Trophoblast cell (in vitro differentiated cells and primary cell): ENCODE results near the gene RUSF1. TPM values are rescaled to one million over a fixed set of nuclear protein-coding genes. Genes with fewer than 3 reads are reported as not detected.
"Not testable (repeated sequence)": the region's sequence is repeated elsewhere in the genome, so short reads cannot be mapped to it uniquely, and the experiment has no call there.

Experiments used
- DNase-seq, 2 donors: peaks; one replicate each; pipeline ENCODE4 v3.0.0-alpha.2; 2016
- H2AFZ ChIP-seq: 2 replicates; pipeline ENCODE4 v1.6.1; 2013; ENCODE audit warnings: low read length, moderate library complexity, mild to moderate bottlenecking; ENCODE audit not compliant: insufficient read depth, poor library complexity
- H2AK5ac ChIP-seq: 2 replicates; pipeline ENCODE4 v1.6.1; 2013; ENCODE audit warnings: mild to moderate bottlenecking, low read length
- H2BK120ac ChIP-seq: 2 replicates; pipeline ENCODE4 v1.6.1; 2013; ENCODE audit warnings: low read length, mild to moderate bottlenecking, moderate library complexity; ENCODE audit not compliant: insufficient read depth, poor library complexity
- H2BK12ac ChIP-seq: 2 replicates; pipeline ENCODE4 v1.6.1; 2013; ENCODE audit warnings: mild to moderate bottlenecking, low read length, moderate library complexity
- H2BK5ac ChIP-seq: 2 replicates; pipeline ENCODE4 v1.6.1; 2013; ENCODE audit warnings: low read length, low read depth, moderate library complexity, mild to moderate bottlenecking; ENCODE audit not compliant: poor library complexity
- H3K14ac ChIP-seq: 2 replicates; pipeline ENCODE4 v1.6.1; 2013; ENCODE audit warnings: mild to moderate bottlenecking, low read length
- H3K18ac ChIP-seq: 2 replicates; pipeline ENCODE4 v1.6.1; 2013; ENCODE audit warnings: mild to moderate bottlenecking, low read length
- H3K23ac ChIP-seq: 2 replicates; pipeline ENCODE4 v1.6.1; 2013; ENCODE audit warnings: low read length
- H3K27ac ChIP-seq: 2 replicates; pipeline ENCODE4 v1.5.1; 2013; ENCODE audit warnings: low read depth, mild to moderate bottlenecking, inconsistent platforms, low read length, moderate library complexity
- H3K27me3 ChIP-seq: 2 replicates; pipeline ENCODE4 v1.6.1; 2013; ENCODE audit warnings: inconsistent platforms, mild to moderate bottlenecking, low read length, moderate library complexity; ENCODE audit not compliant: insufficient read depth
- H3K36me3 ChIP-seq, 2 experiments: 1 replicate in 1 of 2; 2 replicates in 1 of 2; pipeline ENCODE4 v1.6.1; 2013; ENCODE audit warnings: low read length in 2 of 2, mild to moderate bottlenecking in 2 of 2, moderate library complexity in 1 of 2; ENCODE audit not compliant: insufficient read depth in 2 of 2, control insufficient read depth in 1 of 2
- H3K4ac ChIP-seq: 2 replicates; pipeline ENCODE4 v1.6.1; 2013; ENCODE audit warnings: low read depth, mild to moderate bottlenecking, low read length, moderate library complexity
- H3K4me1 ChIP-seq, 2 experiments: 1 replicate in 1 of 2; 2 replicates in 1 of 2; pipeline ENCODE4 v1.6.1; 2013; ENCODE audit warnings: low read length in 2 of 2, mild to moderate bottlenecking in 2 of 2, moderate library complexity in 1 of 2; ENCODE audit not compliant: insufficient read depth in 2 of 2, control insufficient read depth in 1 of 2
- H3K4me2 ChIP-seq: 2 replicates; pipeline ENCODE4 v1.6.1; 2013; ENCODE audit warnings: inconsistent platforms, mild to moderate bottlenecking, low read length, moderate library complexity
- H3K4me3 ChIP-seq: 2 replicates; pipeline ENCODE4 v1.5.1; 2013; ENCODE audit warnings: mild to moderate bottlenecking, low read depth, low read length, inconsistent platforms
- H3K79me1 ChIP-seq: one replicate; pipeline ENCODE4 v1.6.1; 2013; ENCODE audit warnings: low read length
- H3K79me2 ChIP-seq: 2 replicates; pipeline ENCODE4 v1.6.1; 2013; ENCODE audit warnings: low read length, mild to moderate bottlenecking; ENCODE audit not compliant: control insufficient read depth, insufficient read depth, poor library complexity
- H3K9ac ChIP-seq: 2 replicates; pipeline ENCODE4 v1.6.1; 2013; ENCODE audit warnings: mild to moderate bottlenecking, low read length
- H3K9me3 ChIP-seq: 2 replicates; pipeline ENCODE4 v1.6.1; 2013; ENCODE audit warnings: low read depth, mild to moderate bottlenecking, control low read depth, inconsistent platforms, low read length; ENCODE audit not compliant: insufficient read depth
- H4K12ac ChIP-seq: 2 replicates; pipeline ENCODE4 v1.6.1; 2013; ENCODE audit warnings: low read depth, mild to moderate bottlenecking, low read length, moderate library complexity
- H4K8ac ChIP-seq: 2 replicates; pipeline ENCODE4 v1.6.1; 2013; ENCODE audit warnings: low read depth, mild to moderate bottlenecking, low read length, moderate library complexity
- H4K91ac ChIP-seq: one replicate; pipeline ENCODE4 v1.6.1; 2013; ENCODE audit warnings: low read depth, mild to moderate bottlenecking, low read length, moderate library complexity
- whole genome bisulfite sequencing: extraction: QIAGEN DNeasy Blood & Tissue Kit; methylation state at CpG from one replicate; pipeline ENCODE4 v1.1.7; 2013; ENCODE audit warnings: missing lambda C conversion rate; ENCODE audit not compliant: insufficient read length, insufficient coverage; ENCODE audit errors: extremely low coverage; 5-methylcytosine and 5-hydroxymethylcytosine counted together
- polyA plus RNA-seq: library from polyadenylated mRNA; stranded (reverse); fragments of 200-250 nt; gene quantifications from 2 replicates; pipeline ENCODE4 v1.2.3, GENCODE V29; 2013

Gene RUSF1
- polyA plus RNA-seq, result 34.5 and 35.2 TPM in 2 replicates

GRCh38 chr16:31507929-31508705 lies at the start of gene RUSF1:
RUSF1 (minus strand) TSS chr16:31508391; CDS start chr16:31508373, 18 bp downstream.
- WGBS, result no CpG with 5 or more reads among the region's 65 CpGs
- Histone ChIP-seq H3K4ac (peak within 1 kb of the TSS; percentile 90), H3K4me3 (peak within 1 kb of the TSS; percentile 94), H3K4me2 (peak within 1 kb of the TSS; percentile 66), H3K23ac (no peak within 1 kb of the TSS), H2AFZ (peak within 1 kb of the TSS; percentile 87), H2BK120ac (peak within 1 kb of the TSS; percentile 81), H3K36me3 (no peaks in the 10 kb centered on the region), H3K9ac (peak within 1 kb of the TSS; percentile 92), H3K79me2 (peaks cover 11% of the 10 kb centered on the region), H2BK12ac (peak within 1 kb of the TSS; percentile 0), H3K9me3 (no peaks in the 10 kb centered on the region), H3K14ac (peak within 1 kb of the TSS; percentile 99), H4K91ac (peak within 1 kb of the TSS; percentile 97), H4K8ac (peak within 1 kb of the TSS; percentile 99), H3K27me3 (no peaks in the 10 kb centered on the region), H3K27ac (peak within 1 kb of the TSS; percentile 91), H3K79me1 (peaks cover 10% of the 10 kb centered on the region), H2BK5ac (peak within 1 kb of the TSS; percentile 97), H4K12ac (peak within 1 kb of the TSS; percentile 99), H2AK5ac (peak within 1 kb of the TSS; percentile 62), H3K18ac (peak within 1 kb of the TSS; percentile 81), H3K4me1 (peaks cover 3 to 8% of the 10 kb centered on the region in 2 experiments)
- DNase-seq, result peak; percentile 88 to 92

GRCh38 chr16:31542763-31543162 lies 34.6 kb upstream of the RUSF1 start:
- Histone ChIP-seq H3K36me3 (no peaks in the 10 kb centered on the region), H3K27ac (no peak overlapping the region), H2AK5ac (no peak overlapping the region), H3K4me3 (no peak overlapping the region), H3K4me1 (no peaks in the 10 kb centered on the region), H3K79me1 (no peaks in the 10 kb centered on the region), H3K23ac (no peak overlapping the region), H3K9me3 (peaks cover 21% of the 10 kb centered on the region), H3K9ac (no peak overlapping the region), H2AFZ (no peak overlapping the region), H2BK120ac (no peak overlapping the region), H3K79me2 (no peaks in the 10 kb centered on the region), H2BK5ac (no peak overlapping the region), H3K18ac (no peak overlapping the region), H3K4ac (no peak overlapping the region), H3K27me3 (no peaks in the 10 kb centered on the region), H4K12ac (no peak overlapping the region), H4K91ac (no peak overlapping the region), H2BK12ac (no peak overlapping the region), H3K4me2 (no peak overlapping the region), H4K8ac (no peak overlapping the region), H3K14ac (no peak overlapping the region)
- DNase-seq, result no peak
- no CpG with 5 or more reads among the region's 4 CpGs for WGBS

GRCh38 chr16:31539762-31540161 lies 31.6 kb upstream of the RUSF1 start:
- not testable (repeated sequence) for H3K9ac ChIP-seq, H3K4me2 ChIP-seq, H3K4me1 ChIP-seq, H3K27me3 ChIP-seq, H3K79me1 ChIP-seq, DNase-seq, H2BK12ac ChIP-seq, H3K27ac ChIP-seq, H4K8ac ChIP-seq, H2AFZ ChIP-seq, H3K23ac ChIP-seq, H2BK5ac ChIP-seq, H4K12ac ChIP-seq, H3K79me2 ChIP-seq, H3K4me3 ChIP-seq, H2AK5ac ChIP-seq, H3K36me3 ChIP-seq, H2BK120ac ChIP-seq, H3K18ac ChIP-seq, H4K91ac ChIP-seq, H3K14ac ChIP-seq, H3K4ac ChIP-seq
- WGBS, result no CpG with 5 or more reads among the region's 4 CpGs
- H3K9me3 ChIP-seq, result peaks cover 26% of the 10 kb centered on the region

GRCh38 chr16:31538243-31538598 lies 30.0 kb upstream of the RUSF1 start:
- not testable (repeated sequence) for H3K4me1 ChIP-seq, H3K79me1 ChIP-seq, H2BK5ac ChIP-seq, H3K9ac ChIP-seq, H2AFZ ChIP-seq, H3K27me3 ChIP-seq, H3K27ac ChIP-seq, H3K36me3 ChIP-seq, H3K14ac ChIP-seq, DNase-seq, H2AK5ac ChIP-seq, H2BK120ac ChIP-seq, H3K18ac ChIP-seq, H3K4ac ChIP-seq, H3K79me2 ChIP-seq, H4K91ac ChIP-seq, H3K4me3 ChIP-seq, H4K12ac ChIP-seq, H3K4me2 ChIP-seq, H2BK12ac ChIP-seq, H3K23ac ChIP-seq, H4K8ac ChIP-seq
- H3K9me3 ChIP-seq, result peaks cover 24% of the 10 kb centered on the region
- no CpG with 5 or more reads among the region's 7 CpGs for WGBS
